Adrenal gland (tissue), 5 donors: Measurements from ENCODE around the gene SNX24.

Experiments
- CTCF ChIP-seq, 6 experiments: fragments of 450-650 bp in 4 of 6; fragments of 200-600 bp in 2 of 6; sonication (generic) in 1 of 6; IDR thresholded peaks; 1 replicate in 5 of 6; 2 replicates in 1 of 6; pipeline versions ENCODE4 v1.5.1 to v1.8.0; 2016 to 2021; ENCODE audit warnings: antibody characterized with exemption in 6 of 6, mild to moderate bottlenecking in 2 of 6, moderate library complexity in 1 of 6
- POLR2A ChIP-seq, 2 donors: fragments of 450-650 bp; IDR thresholded peaks; one replicate each; pipeline ENCODE4 v1.6.1; 2017; ENCODE audit warnings: antibody characterized with exemption in 2 of 2, mild to moderate bottlenecking in 2 of 2, moderate library complexity in 1 of 2
- donor health status: DM: no; HTN: no; CAD: no.

GRCh38 chr5:122929001-122929400 lies 83.6 kb downstream of the SNX24 start:
- TF ChIP-seq POLR2A (IDR thresholded peaks at IDR 0.05), result no peak
- TF ChIP-seq CTCF (IDR thresholded peaks at IDR 0.05), result no peak
